Measurements from ENCODE around the gene ARMH4. TPM values are rescaled to one million over a fixed set of nuclear protein-coding genes. Genes with fewer than 3 reads are reported as not detected.

ARMH4 gene
- total and polyA plus RNA-seq, 12 donors: 1.1 to 23.2 (median 9.0) TPM

DNA sequence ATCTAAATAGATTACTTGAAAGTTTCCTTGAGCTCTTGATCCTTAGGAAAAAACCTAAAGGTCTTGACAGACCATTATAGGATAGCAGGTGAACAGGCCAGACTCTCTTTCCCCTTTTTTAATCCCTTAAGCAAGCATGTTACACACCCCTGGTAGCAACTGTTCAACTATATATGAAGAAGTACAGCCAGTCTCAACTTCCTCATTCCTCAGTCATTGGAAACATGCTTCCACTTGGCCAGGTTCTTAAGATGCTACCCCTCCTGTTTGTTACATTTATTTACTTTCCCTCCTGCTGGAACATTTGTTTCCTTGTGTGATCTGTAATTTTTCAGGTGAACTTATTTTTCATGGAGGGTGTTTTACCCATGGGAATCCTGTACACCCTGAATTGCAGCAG, 124.1 kb downstream of the ARMH4 start:
- Histone ChIP-seq H3K27ac (no peak overlapping the region), H3K4me1 (replicated peaks in 1 of 2) (no peaks in the 10 kb centered on the region), H3K4me3 (no peak overlapping the region), H3K9me3 (replicated peaks in 1 of 3) (no peaks in the 10 kb centered on the region), H3K27me3 (no peaks in the 10 kb centered on the region), H3K36me3 (replicated peaks in 1 of 2) (no peaks in the 10 kb centered on the region)
- intact Hi-C loops (cut with DNase I): no loop called here
- TF ChIP-seq, protein P1, sequence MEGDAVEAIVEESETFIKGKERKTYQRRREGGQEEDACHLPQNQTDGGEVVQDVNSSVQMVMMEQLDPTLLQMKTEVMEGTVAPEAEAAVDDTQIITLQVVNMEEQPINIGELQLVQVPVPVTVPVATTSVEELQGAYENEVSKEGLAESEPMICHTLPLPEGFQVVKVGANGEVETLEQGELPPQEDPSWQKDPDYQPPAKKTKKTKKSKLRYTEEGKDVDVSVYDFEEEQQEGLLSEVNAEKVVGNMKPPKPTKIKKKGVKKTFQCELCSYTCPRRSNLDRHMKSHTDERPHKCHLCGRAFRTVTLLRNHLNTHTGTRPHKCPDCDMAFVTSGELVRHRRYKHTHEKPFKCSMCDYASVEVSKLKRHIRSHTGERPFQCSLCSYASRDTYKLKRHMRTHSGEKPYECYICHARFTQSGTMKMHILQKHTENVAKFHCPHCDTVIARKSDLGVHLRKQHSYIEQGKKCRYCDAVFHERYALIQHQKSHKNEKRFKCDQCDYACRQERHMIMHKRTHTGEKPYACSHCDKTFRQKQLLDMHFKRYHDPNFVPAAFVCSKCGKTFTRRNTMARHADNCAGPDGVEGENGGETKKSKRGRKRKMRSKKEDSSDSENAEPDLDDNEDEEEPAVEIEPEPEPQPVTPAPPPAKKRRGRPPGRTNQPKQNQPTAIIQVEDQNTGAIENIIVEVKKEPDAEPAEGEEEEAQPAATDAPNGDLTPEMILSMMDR (IDR thresholded peaks at IDR 0.05): no peak
- TF ChIP-seq POLR2A (IDR thresholded peaks at IDR 0.05): no peak
- DNase-seq: no peak

GRCh38 chr14:58026967-58027366, 125.0 kb downstream of the ARMH4 start:
- Histone ChIP-seq H3K4me3 (no peak overlapping the region), H3K27ac (no peak overlapping the region), H3K9me3 (replicated peaks in 1 of 3) (no peaks in the 10 kb centered on the region), H3K36me3 (replicated peaks in 1 of 2) (no peaks in the 10 kb centered on the region), H3K4me1 (replicated peaks in 1 of 2) (no peaks in the 10 kb centered on the region), H3K27me3 (no peaks in the 10 kb centered on the region)
- TF ChIP-seq, protein P1 (IDR thresholded peaks at IDR 0.05): no peak
- DNase-seq: no peak
- WGBS, 4 donors: 91 to 100% (median 95%) methylated on average over 1 of the region's 1 CpG
- intact Hi-C loops (cut with DNase I): no loop called here

GRCh38 chr14:58026219-58026618, 125.8 kb downstream of the ARMH4 start:
- H3K27me3 ChIP-seq: no peaks in the 10 kb centered on the region
- intact Hi-C loops (cut with DNase I): no loop called here
- DNase-seq: no peak
- no peak overlapping the region for H3K27ac ChIP-seq
- no peaks in the 10 kb centered on the region for H3K36me3 ChIP-seq (replicated peaks in 1 of 2)
- no peak overlapping the region for H3K4me3 ChIP-seq
- no peaks in the 10 kb centered on the region for H3K4me1 ChIP-seq (replicated peaks in 1 of 2)
- 84 to 97% (median 91%) methylated on average over 1 of the region's 1 CpG for WGBS, 4 donors
- H3K9me3 ChIP-seq (replicated peaks in 1 of 3): no peaks in the 10 kb centered on the region
- TF ChIP-seq, protein P1 (IDR thresholded peaks at IDR 0.05): no peak
- no peak for TF ChIP-seq POLR2A (IDR thresholded peaks at IDR 0.05)

- Histone ChIP-seq H3K36me3 (replicated peaks in 1 of 2) (no peaks in the 10 kb centered on the region), H3K27ac (no peak overlapping the region), H3K4me1 (replicated peaks in 1 of 2) (no peaks in the 10 kb centered on the region), H3K9me3 (replicated peaks in 1 of 3) (no peaks in the 10 kb centered on the region), H3K27me3 (no peaks in the 10 kb centered on the region), H3K4me3 (no peak overlapping the region)
- 96 to 100% (median 99%) methylated on average over 2 of the region's 2 CpGs for WGBS, 4 donors
- TF ChIP-seq, protein P1 (IDR thresholded peaks at IDR 0.05): no peak
- no peak for TF ChIP-seq POLR2A (IDR thresholded peaks at IDR 0.05)
- DNase-seq: no peak
- intact Hi-C loops (cut with DNase I): no loop called here
These were observed 137.2 kb downstream of the ARMH4 start for GRCh38 chr14:58014778-58015177.
